Central memory CD8-positive, alpha-beta T cell (primary cell): ENCODE data around the gene SS18.
"Not testable (repeated sequence)": the region's sequence is repeated elsewhere in the genome, so short reads cannot be mapped to it uniquely, and the experiment has no call there.

Experiments used
- ATAC-seq: fragments of 150-1000 bp; cut with Tn5 transposase; replicated peaks from 2 replicates; pipeline ENCODE4 v1.10.0; 2022; ENCODE audit warnings: mild to moderate bottlenecking, moderate FRiP score, moderate number of reproducible peaks; ENCODE audit not compliant: poor library complexity, severe bottlenecking; ENCODE audit errors: extremely low read depth
- DNase-seq, 2 donors: peaks; one replicate each; pipeline ENCODE4 v3.0.0; 2021; ENCODE audit warnings: low spot score in 2 of 2
- H3K27ac Mint-ChIP-seq: one replicate; pipeline ENCODE4 v1.8.0; 2022; ENCODE audit warnings: low read depth, mild to moderate bottlenecking, moderate library complexity, mixed read lengths
- H3K27me3 Mint-ChIP-seq: one replicate; pipeline ENCODE4 v1.8.0; 2022; ENCODE audit warnings: mixed read lengths
- H3K36me3 Mint-ChIP-seq: one replicate; pipeline ENCODE4 v1.8.0; 2022; ENCODE audit warnings: mild to moderate bottlenecking, moderate library complexity, mixed read lengths; ENCODE audit not compliant: insufficient read depth
- H3K4me1 Mint-ChIP-seq: one replicate; pipeline ENCODE4 v1.8.0; 2022; ENCODE audit warnings: mixed read lengths
- H3K4me3 Mint-ChIP-seq: one replicate; pipeline ENCODE4 v1.8.0; 2022; ENCODE audit warnings: mild to moderate bottlenecking, moderate library complexity, mixed read lengths
- H3K9me3 Mint-ChIP-seq: one replicate; pipeline ENCODE4 v1.8.0; 2022; ENCODE audit warnings: mixed read lengths

The SS18 gene, protein sequence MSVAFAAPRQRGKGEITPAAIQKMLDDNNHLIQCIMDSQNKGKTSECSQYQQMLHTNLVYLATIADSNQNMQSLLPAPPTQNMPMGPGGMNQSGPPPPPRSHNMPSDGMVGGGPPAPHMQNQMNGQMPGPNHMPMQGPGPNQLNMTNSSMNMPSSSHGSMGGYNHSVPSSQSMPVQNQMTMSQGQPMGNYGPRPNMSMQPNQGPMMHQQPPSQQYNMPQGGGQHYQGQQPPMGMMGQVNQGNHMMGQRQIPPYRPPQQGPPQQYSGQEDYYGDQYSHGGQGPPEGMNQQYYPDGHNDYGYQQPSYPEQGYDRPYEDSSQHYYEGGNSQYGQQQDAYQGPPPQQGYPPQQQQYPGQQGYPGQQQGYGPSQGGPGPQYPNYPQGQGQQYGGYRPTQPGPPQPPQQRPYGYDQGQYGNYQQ

GRCh38 chr18:26090130-26091046, at the start of gene SS18:
TSS of gene SS18 (minus strand) at chr18:26090613. CDS start at chr18:26090569, 44 bp downstream.
- Mint-ChIP-seq H3K9me3 (no peaks in the 10 kb centered on the region), H3K4me1 (peaks cover 35% of the 10 kb centered on the region), H3K4me3 (peak within 1 kb of the TSS; percentile 93), H3K27ac (peak within 1 kb of the TSS; percentile 94), H3K27me3 (no peaks in the 10 kb centered on the region), H3K36me3 (peaks cover 20% of the 10 kb centered on the region)
- DNase-seq = peak; percentile 80 to 87
- ATAC-seq = peak; percentile 83

DNA sequence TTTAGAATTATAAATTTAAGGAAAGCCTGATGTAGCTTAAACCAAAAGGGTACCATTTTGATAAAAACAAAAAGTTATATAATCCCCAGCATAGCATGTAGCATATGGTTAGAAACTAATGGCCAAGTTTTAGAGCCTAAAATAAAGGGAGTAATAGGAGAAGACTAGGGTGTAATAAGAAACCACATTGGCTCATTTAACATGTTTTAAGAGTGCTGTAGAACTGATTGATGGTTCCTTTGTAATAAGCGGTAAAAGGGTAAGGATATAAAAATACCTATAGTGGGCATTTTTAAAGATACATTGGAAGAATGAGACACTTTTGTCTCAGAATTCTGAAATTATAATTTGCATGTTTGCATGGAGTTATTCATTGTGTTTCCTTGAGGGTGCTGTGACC, 45.1 kb upstream of the SS18 start:
- no peaks in the 10 kb centered on the region for H3K9me3 Mint-ChIP-seq

DNA sequence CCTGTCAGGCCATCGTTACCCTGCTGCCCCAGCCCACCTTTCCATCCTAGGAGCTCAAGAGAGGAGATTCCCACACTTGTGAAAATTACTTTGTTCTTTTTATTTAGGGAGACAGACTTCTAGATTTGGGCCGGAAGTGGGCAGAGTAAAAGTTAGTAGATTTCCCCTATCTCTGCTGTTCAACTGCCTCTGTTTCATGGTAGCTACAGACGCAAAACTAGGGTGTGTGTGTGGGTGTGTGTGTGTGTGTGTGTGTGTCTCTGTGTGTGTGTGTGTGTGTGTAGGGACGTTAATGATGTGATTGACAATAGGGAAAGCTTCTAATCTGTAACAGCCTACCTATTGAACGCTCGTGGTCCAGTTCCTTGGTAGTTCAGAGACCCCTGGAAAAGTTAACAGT, 43.7 kb upstream of the SS18 start:
- DNase-seq (no peak), ATAC-seq (peak; percentile 68)
- Mint-ChIP-seq H3K9me3 (no peaks in the 10 kb centered on the region), H3K4me3 (peak overlapping the region; percentile 74), H3K27me3 (no peaks in the 10 kb centered on the region), H3K27ac (peak overlapping the region; percentile 57), H3K36me3 (peaks cover 5% of the 10 kb centered on the region), H3K4me1 (no peaks in the 10 kb centered on the region)

More for the DNA sequence above, 45.1 kb upstream of the SS18 start:
- no peak overlapping the region for H3K4me3 Mint-ChIP-seq
- no peak overlapping the region for H3K27ac Mint-ChIP-seq
- peaks cover 5% of the 10 kb centered on the region for H3K36me3 Mint-ChIP-seq
- no peaks in the 10 kb centered on the region for H3K4me1 Mint-ChIP-seq
- DNase-seq = no peak
- no peak for ATAC-seq
- H3K27me3 Mint-ChIP-seq = no peaks in the 10 kb centered on the region

- no peaks in the 10 kb centered on the region for H3K27me3 Mint-ChIP-seq
- peak in 1 of 2 donors; percentile 39 for DNase-seq
- peak; percentile 81 for ATAC-seq
- peaks cover 5% of the 10 kb centered on the region for H3K36me3 Mint-ChIP-seq
- no peaks in the 10 kb centered on the region for H3K4me1 Mint-ChIP-seq
- H3K4me3 Mint-ChIP-seq = peak within 1 kb of the TSS; percentile 74
- peak within 1 kb of the TSS; percentile 57 for H3K27ac Mint-ChIP-seq
- no peaks in the 10 kb centered on the region for H3K9me3 Mint-ChIP-seq
Observed at GRCh38 chr18:26133652-26134051, 43.2 kb upstream of the SS18 start, which contains the start of gene PSMA8. TSS of gene PSMA8 (plus strand) at chr18:26133869. CDS start at chr18:26133966, 97 bp downstream.

DNA sequence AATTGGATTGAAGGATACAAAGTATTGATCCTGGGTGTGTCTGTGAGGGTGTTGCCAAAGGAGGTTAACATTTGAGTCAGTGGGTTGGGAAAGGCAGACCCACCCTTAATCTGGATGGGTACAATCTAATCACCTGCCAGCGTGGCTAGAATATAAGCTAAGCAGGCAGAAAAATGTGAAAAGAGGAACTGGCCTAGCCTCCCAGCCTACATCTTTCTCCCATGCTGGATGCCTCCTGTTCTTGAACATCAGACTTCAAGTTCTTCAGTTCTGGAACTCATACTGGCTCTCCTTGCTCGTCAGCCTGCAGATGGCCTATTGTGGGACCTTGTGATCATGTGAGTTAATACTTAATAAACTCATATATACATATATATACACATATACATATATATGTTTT, 37.8 kb upstream of the SS18 start:
- not testable (repeated sequence) for H3K4me3 Mint-ChIP-seq, H3K27me3 Mint-ChIP-seq, ATAC-seq, DNase-seq, H3K27ac Mint-ChIP-seq, H3K9me3 Mint-ChIP-seq, H3K36me3 Mint-ChIP-seq, H3K4me1 Mint-ChIP-seq

GRCh38 chr18:26127786-26128185, 37.4 kb upstream of the SS18 start:
- H3K27me3 Mint-ChIP-seq = no peaks in the 10 kb centered on the region
- no peak overlapping the region for H3K27ac Mint-ChIP-seq
- H3K4me3 Mint-ChIP-seq = no peak overlapping the region
- H3K9me3 Mint-ChIP-seq = peaks cover 8% of the 10 kb centered on the region
- H3K36me3 Mint-ChIP-seq = no peaks in the 10 kb centered on the region
- H3K4me1 Mint-ChIP-seq = no peaks in the 10 kb centered on the region
- no peak for DNase-seq
- no peak for ATAC-seq

GRCh38 chr18:26121994-26122393, 31.6 kb upstream of the SS18 start:
- DNase-seq = not testable (repeated sequence)

DNA sequence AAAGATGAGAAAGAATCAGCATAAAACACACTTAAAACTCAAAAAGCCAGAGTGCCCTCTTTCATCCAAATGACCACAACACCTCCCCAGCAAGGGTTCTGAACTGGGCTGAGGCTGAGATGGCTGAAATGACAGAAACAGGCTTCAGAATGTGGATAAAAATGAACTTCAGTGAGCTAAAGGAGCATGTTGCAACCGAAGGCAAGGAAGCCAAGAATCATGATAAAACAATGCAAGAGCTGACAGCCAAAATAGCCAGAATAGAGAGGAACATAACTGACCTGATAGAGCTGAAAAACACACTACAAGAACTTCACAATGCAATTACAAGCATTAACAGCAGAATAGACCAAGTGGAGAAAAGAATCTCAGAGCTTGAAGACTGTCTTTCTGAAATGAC, 31.1 kb upstream of the SS18 start:
- ATAC-seq = no peak
- Mint-ChIP-seq H3K9me3 (peaks cover 10% of the 10 kb centered on the region), H3K27me3 (peaks cover 19% of the 10 kb centered on the region), H3K36me3 (peaks cover 1% of the 10 kb centered on the region), H3K27ac (no peak overlapping the region), H3K4me1 (peaks cover 14% of the 10 kb centered on the region), H3K4me3 (no peak overlapping the region)
- no peak for DNase-seq

More at GRCh38 chr18:26121994-26122393, 31.6 kb upstream of the SS18 start:
- H3K36me3 Mint-ChIP-seq, ATAC-seq, H3K4me3 Mint-ChIP-seq, H3K27ac Mint-ChIP-seq: not testable (repeated sequence)
- peaks cover 13% of the 10 kb centered on the region for H3K4me1 Mint-ChIP-seq
- peaks cover 19% of the 10 kb centered on the region for H3K27me3 Mint-ChIP-seq
- H3K9me3 Mint-ChIP-seq = peaks cover 10% of the 10 kb centered on the region

GRCh38 chr18:26119246-26119645, 28.8 kb upstream of the SS18 start:
- Mint-ChIP-seq H3K4me1 (peaks cover 14% of the 10 kb centered on the region), H3K9me3 (peaks cover 10% of the 10 kb centered on the region), H3K27ac (no peak overlapping the region), H3K27me3 (peaks cover 19% of the 10 kb centered on the region), H3K4me3 (no peak overlapping the region), H3K36me3 (peaks cover 1% of the 10 kb centered on the region)
- no peak for DNase-seq
- no peak for ATAC-seq

- Mint-ChIP-seq H3K27me3 (no peaks in the 10 kb centered on the region), H3K36me3 (no peaks in the 10 kb centered on the region), H3K9me3 (no peaks in the 10 kb centered on the region), H3K4me3 (no peak overlapping the region), H3K27ac (no peak overlapping the region), H3K4me1 (no peaks in the 10 kb centered on the region)
- DNase-seq (no peak), ATAC-seq (no peak)
Observed at GRCh38 chr18:26104035-26104434, 13.6 kb upstream of the SS18 start.

DNA sequence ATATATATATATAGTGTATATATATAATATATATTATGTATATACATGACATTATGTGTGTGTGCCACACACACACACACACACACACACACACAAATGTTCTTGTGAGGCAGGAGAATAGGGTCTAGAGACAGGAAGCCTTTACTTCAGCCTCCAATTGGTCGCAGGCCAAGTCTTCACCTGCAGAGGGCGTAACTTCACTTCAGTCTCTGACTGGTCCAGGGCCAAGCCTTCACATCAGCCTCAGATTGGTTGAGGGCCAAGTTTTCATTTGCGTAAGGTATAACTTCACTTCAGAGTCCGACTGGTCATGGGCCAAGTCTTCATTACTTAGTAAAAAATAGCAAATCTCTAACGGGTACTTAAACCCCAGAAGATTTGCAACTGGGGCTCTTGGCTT, 13.2 kb upstream of the SS18 start:
- Mint-ChIP-seq H3K27ac (no peak overlapping the region), H3K4me3 (no peak overlapping the region)

DNA sequence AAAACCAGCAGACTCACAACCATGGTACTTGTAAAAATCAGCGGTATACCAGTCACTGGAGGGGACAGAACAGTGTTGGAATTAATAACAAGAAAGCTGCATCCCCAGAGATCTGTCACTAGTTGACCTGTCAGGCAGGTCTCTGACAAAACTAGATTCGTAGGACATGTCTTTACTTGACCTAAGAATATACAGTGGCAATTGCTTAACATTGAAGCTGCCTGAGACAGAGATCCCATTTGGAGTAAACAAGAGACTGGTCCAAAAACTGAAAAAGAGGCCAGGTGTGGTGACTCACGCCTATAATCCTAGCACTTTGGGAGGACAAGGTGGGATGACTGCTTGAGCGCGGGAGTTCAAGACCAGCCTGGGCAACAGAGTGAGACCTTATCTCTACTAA, 7.2 kb upstream of the SS18 start:
- ATAC-seq (no peak), DNase-seq (no peak)
- H3K27me3 Mint-ChIP-seq = no peaks in the 10 kb centered on the region
- no peaks in the 10 kb centered on the region for H3K9me3 Mint-ChIP-seq
- no peaks in the 10 kb centered on the region for H3K4me1 Mint-ChIP-seq
- H3K4me3 Mint-ChIP-seq = no peak overlapping the region
- H3K27ac Mint-ChIP-seq = no peak overlapping the region
- H3K36me3 Mint-ChIP-seq = no peaks in the 10 kb centered on the region

More for the DNA sequence above, 13.2 kb upstream of the SS18 start:
- Mint-ChIP-seq H3K36me3 (no peaks in the 10 kb centered on the region), H3K4me1 (no peaks in the 10 kb centered on the region), H3K9me3 (no peaks in the 10 kb centered on the region), H3K27me3 (no peaks in the 10 kb centered on the region)
- ATAC-seq (no peak), DNase-seq (no peak)
